IMR-90 (cell line): Measurements from ENCODE around the gene VOPP1. TPM values are rescaled to one million over a fixed set of nuclear protein-coding genes. Genes with fewer than 3 reads are reported as not detected.
"Not testable (repeated sequence)": the region's sequence is repeated elsewhere in the genome, so short reads cannot be mapped to it uniquely, and the experiment has no call there.

ENCODE experiments used
- ATAC-seq: fragments of 200-7000 bp; cut with Tn5 transposase; 2 replicates; pipeline ENCODE4 v1.9.1; 2020; ENCODE audit warnings: low read depth, mild to moderate bottlenecking, moderate library complexity
- BruUV-seq: library from RNA; stranded (reverse); fragments of 400-500 nt; replicated peaks from 2 replicates; lab custom pipeline; 2021; lab: Mats Ljungman, UMichigan
- CTCF ChIA-PET: fragments of 300-600 bp; formaldehyde crosslinking; extraction: SDS; loops from one replicate; lab custom pipeline; 2021; ENCODE audit warnings: antibody characterized with exemption; lab: Yijun Ruan, JAX
- POLR2A ChIA-PET: fragments of 300-600 bp; sonication (Branson Sonifier 250); formaldehyde crosslinking; loops from one replicate; lab custom pipeline; 2022; ENCODE audit warnings: antibody characterized with exemption; ENCODE audit not compliant: unreplicated experiment; lab: Charles Lee
- DNase-seq: peaks from one replicate; pipeline ENCODE4 v3.0.0; 2013
- H2AFZ ChIP-seq: replicated peaks from 2 replicates; pipeline ENCODE3; 2013; ENCODE audit warnings: low read length, mild to moderate bottlenecking; ENCODE audit not compliant: poor library complexity
- H2AK5ac ChIP-seq: 2 replicates; pipeline ENCODE4 v1.6.1; 2013; ENCODE audit warnings: low read depth, low read length, inconsistent platforms
- H2AK9ac ChIP-seq: replicated peaks from 2 replicates; pipeline ENCODE3; 2013; ENCODE audit warnings: mild to moderate bottlenecking, low read depth, low read length, moderate library complexity; ENCODE audit not compliant: poor library complexity
- H2BK120ac ChIP-seq: 2 replicates; pipeline ENCODE4 v1.6.1; 2013; ENCODE audit warnings: low read depth, low read length, inconsistent platforms
- H2BK15ac ChIP-seq: 3 replicates; pipeline ENCODE4 v1.6.1; 2013; ENCODE audit warnings: low read depth, low read length, inconsistent platforms
- H2BK20ac ChIP-seq: 2 replicates; pipeline ENCODE4 v1.6.1; 2013; ENCODE audit warnings: low read depth, mild to moderate bottlenecking, inconsistent platforms, low read length, moderate library complexity
- H2BK5ac ChIP-seq: 2 replicates; pipeline ENCODE4 v1.6.1; 2013; ENCODE audit warnings: mild to moderate bottlenecking, low read depth, low read length, inconsistent platforms; ENCODE audit not compliant: poor library complexity, severe bottlenecking
- H3K14ac ChIP-seq: replicated peaks from 2 replicates; pipeline ENCODE4 v1.6.1; 2013; ENCODE audit warnings: low read depth, low read length, inconsistent platforms
- H3K18ac ChIP-seq: 2 replicates; pipeline ENCODE4 v1.6.1; 2013; ENCODE audit warnings: low read depth, low read length, control low read depth
- H3K23ac ChIP-seq: 2 replicates; pipeline ENCODE4 v1.6.1; 2013; ENCODE audit warnings: low read depth, low read length, inconsistent platforms
- H3K27ac ChIP-seq: 2 replicates; pipeline ENCODE4 v1.5.1; 2013; ENCODE audit warnings: mild to moderate bottlenecking, control low read depth, low read length; ENCODE audit not compliant: insufficient read depth
- H3K27me3 ChIP-seq: 2 replicates; pipeline ENCODE4 v1.6.1; 2013; ENCODE audit warnings: low read length; ENCODE audit not compliant: control insufficient read depth, insufficient read depth
- H3K36me3 ChIP-seq: 2 replicates; pipeline ENCODE4 v1.6.1; 2013; ENCODE audit warnings: low read length, mixed read lengths; ENCODE audit not compliant: control insufficient read depth, insufficient read depth
- H3K4ac ChIP-seq: 2 replicates; pipeline ENCODE4 v1.6.1; 2013; ENCODE audit warnings: low read depth, low read length, inconsistent platforms
- H3K4me1 ChIP-seq: 2 replicates; pipeline ENCODE4 v1.6.1; 2013; ENCODE audit warnings: low read length, mixed read lengths; ENCODE audit not compliant: control insufficient read depth, insufficient read depth
- H3K4me2 ChIP-seq: 2 replicates; pipeline ENCODE4 v1.6.1; 2013; ENCODE audit warnings: low read depth, mild to moderate bottlenecking, control low read depth, low read length, moderate library complexity
- H3K4me3 ChIP-seq: 2 replicates; pipeline ENCODE4 v1.5.1; 2013; ENCODE audit warnings: low read depth, mild to moderate bottlenecking, control low read depth, low read length, moderate library complexity; ENCODE audit not compliant: insufficient read depth
- H3K56ac ChIP-seq: 2 replicates; pipeline ENCODE4 v1.6.1; 2013; ENCODE audit warnings: low read length, inconsistent platforms; ENCODE audit not compliant: insufficient read depth; ENCODE audit errors: extremely low read depth
- H3K79me1 ChIP-seq, 2 experiments: 2 replicates each; pipeline ENCODE4 v1.6.1; 2013; ENCODE audit warnings: low read length in 2 of 2, inconsistent platforms in 1 of 2, low read depth in 1 of 2
- H3K9ac ChIP-seq: 2 replicates; pipeline ENCODE4 v1.6.1; 2013; ENCODE audit warnings: low read depth, low read length, control low read depth
- H3K9me1 ChIP-seq: 2 replicates; pipeline ENCODE4 v1.6.1; 2013; ENCODE audit warnings: low read length, inconsistent platforms; ENCODE audit not compliant: insufficient read depth
- H3K9me3 ChIP-seq: 2 replicates; pipeline ENCODE4 v1.6.1; 2013; ENCODE audit warnings: low read length; ENCODE audit not compliant: control insufficient read depth, insufficient read depth
- H4K20me1 ChIP-seq: 2 replicates; pipeline ENCODE4 v1.6.1; 2013; ENCODE audit warnings: low read length, inconsistent platforms; ENCODE audit not compliant: insufficient read depth
- H4K5ac ChIP-seq: 2 replicates; pipeline ENCODE4 v1.6.1; 2013; ENCODE audit warnings: mild to moderate bottlenecking, low read depth, low read length, control low read depth
- H4K8ac ChIP-seq, 2 experiments: 2 replicates each; pipeline ENCODE4 v1.6.1; 2013; ENCODE audit warnings: low read depth in 2 of 2, low read length in 2 of 2, control low read depth in 1 of 2, inconsistent platforms in 1 of 2
- H4K91ac ChIP-seq: 2 replicates; pipeline ENCODE4 v1.6.1; 2013; ENCODE audit warnings: low read depth, low read length, inconsistent platforms; ENCODE audit not compliant: insufficient read depth
- WGBS, 2 experiments: methylation state at CpG; one replicate each; pipeline versions ENCODE4 v1.1.5 to v1.1.7; 2013; ENCODE audit warnings: missing lambda C conversion rate in 2 of 2; ENCODE audit not compliant: insufficient read length in 1 of 2; ENCODE audit errors: extremely low coverage in 2 of 2; 5-methylcytosine and 5-hydroxymethylcytosine counted together
- dilution Hi-C: fragments of 300-500 bp; cut with HindIII; formaldehyde crosslinking; loops from one replicate; pipeline ENCODE4 v1.14.3; 2018; ENCODE audit warnings: low sequenced_read_pairs; ENCODE audit not compliant: unreplicated experiment
- in situ Hi-C: fragments of 300-500 bp; cut with MboI; formaldehyde crosslinking; loops from 3 replicates; pipeline ENCODE4 v1.14.3; 2019; ENCODE audit warnings: low sequenced_read_pairs, inconsistent platforms, mixed read lengths
- intact Hi-C: fragments of 100-400 bp; cut with micrococcal nuclease; formaldehyde crosslinking; loops from 2 replicates; pipeline ENCODE4 v1.10.0; 2022
- polyA plus RNA-seq, 3 experiments: library from polyadenylated mRNA; depleted of rRNA; stranded (reverse); fragments of >200 nt; gene quantifications; 2 replicates each; pipeline ENCODE4 v1.2.3, GENCODE V29; 2012; ENCODE audit warnings: low replicate concordance in 1 of 3
- total RNA-seq: library from RNA; depleted of rRNA; stranded (reverse); fragments of >200 nt; gene quantifications from 2 replicates; pipeline ENCODE4 v1.2.3, GENCODE V29; 2012

The VOPP1 gene
- total and polyA plus RNA-seq, 2 of the 4 experiments (the other 2 are of a cell fraction): 60.2 to 94.5 TPM

- H2BK120ac ChIP-seq, H3K9me3 ChIP-seq, intact Hi-C loops, H2BK20ac ChIP-seq, H3K56ac ChIP-seq, H2BK15ac ChIP-seq, H2AFZ ChIP-seq, H4K91ac ChIP-seq, POLR2A ChIA-PET, H3K4ac ChIP-seq, H3K4me2 ChIP-seq, in situ Hi-C loops, H2BK5ac ChIP-seq, H3K27me3 ChIP-seq, H4K8ac ChIP-seq, DNase-seq, H4K5ac ChIP-seq, H3K9ac ChIP-seq, H3K18ac ChIP-seq, ATAC-seq, H3K14ac ChIP-seq, H3K27ac ChIP-seq, H2AK5ac ChIP-seq, dilution Hi-C loops, H3K23ac ChIP-seq, H3K4me3 ChIP-seq, BruUV-seq, H2AK9ac ChIP-seq: not testable (repeated sequence)
- peaks cover 21 to 71% of the 10 kb centered on the region in 2 experiments for H3K79me1 ChIP-seq
- WGBS, 2 experiments: no CpG with 5 or more reads among the region's 1 CpG
- CTCF ChIA-PET: interaction anchor here (0.6 to 0.9 kb wide), 2 partner anchors 445 to 737 kb away, joined by 3 read pairs; no protein-coding TSS in a partner anchor
- H3K36me3 ChIP-seq: peaks cover 11% of the 10 kb centered on the region
- H4K20me1 ChIP-seq: peaks cover 10% of the 10 kb centered on the region
- peaks cover 29% of the 10 kb centered on the region for H3K9me1 ChIP-seq
- H3K4me1 ChIP-seq: peaks cover 15% of the 10 kb centered on the region
Observed at GRCh38 chr7:55510206-55510605, 62.1 kb downstream of the VOPP1 start.
